Esophagus (tissue), 2 donors: ENCODE results near the gene NRXN3. TPM values are rescaled to one million over a fixed set of nuclear protein-coding genes. Genes with fewer than 3 reads are reported as not detected.

ENCODE experiments used
- H3K27ac ChIP-seq, 2 donors: one replicate each; pipeline ENCODE4 v1.5.1; 2013; ENCODE audit warnings: low read depth in 2 of 2, mild to moderate bottlenecking in 2 of 2, inconsistent platforms in 1 of 2, low read length in 1 of 2, moderate library complexity in 1 of 2
- H3K27me3 ChIP-seq, 2 donors: one replicate each; pipeline ENCODE4 v1.6.1; 2013; ENCODE audit warnings: low read length in 2 of 2, control low read depth in 1 of 2, mild to moderate bottlenecking in 1 of 2; ENCODE audit not compliant: insufficient read depth in 2 of 2, control insufficient read depth in 1 of 2
- H3K36me3 ChIP-seq, 2 donors: one replicate each; pipeline ENCODE4 v1.6.1; 2013; ENCODE audit warnings: low read length in 1 of 2; ENCODE audit not compliant: control insufficient read depth in 2 of 2, insufficient read depth in 2 of 2
- H3K4me1 ChIP-seq, 2 donors: one replicate each; pipeline ENCODE4 v1.6.1; 2013; ENCODE audit warnings: low read length in 1 of 2; ENCODE audit not compliant: control insufficient read depth in 2 of 2, insufficient read depth in 2 of 2
- H3K4me3 ChIP-seq, 2 donors: one replicate each; pipeline ENCODE4 v1.5.1; 2013; ENCODE audit warnings: low read length in 2 of 2, mild to moderate bottlenecking in 2 of 2, low read depth in 1 of 2, moderate library complexity in 1 of 2
- H3K9me3 ChIP-seq, 2 donors: one replicate each; pipeline ENCODE4 v1.6.1; 2013; ENCODE audit warnings: mild to moderate bottlenecking in 2 of 2, low read depth in 1 of 2, low read length in 1 of 2, moderate library complexity in 1 of 2; ENCODE audit not compliant: control insufficient read depth in 2 of 2, insufficient read depth in 1 of 2
- WGBS, 2 donors: extraction: QIAGEN DNeasy Blood & Tissue Kit; methylation state at CpG; one replicate each; pipeline ENCODE4 v1.1.7; 2013; 5-methylcytosine and 5-hydroxymethylcytosine counted together
- polyA plus RNA-seq, 2 donors: library from polyadenylated mRNA; stranded (reverse); fragments of 200-250 nt; gene quantifications; one replicate each; pipeline ENCODE4 v1.2.3, GENCODE V29; 2013
- donor health status: healthy with polysubstance abuse.
- donor health status: Bipolar disorder and iron deficiency.

NRXN3 gene
- polyA plus RNA-seq, 2 donors = 1.7 to 2.2 TPM

GRCh38 chr14:79334272-79334671 is 1164.1 kb downstream of the NRXN3 start:
- Histone ChIP-seq H3K36me3 (no peaks in the 10 kb centered on the region), H3K4me1 (no peaks in the 10 kb centered on the region), H3K27me3 (no peaks in the 10 kb centered on the region), H3K9me3 (no peaks in the 10 kb centered on the region), H3K4me3 (no peak overlapping the region), H3K27ac (no peak overlapping the region)
- 88 to 93% methylated on average over 2 of the region's 2 CpGs for WGBS, 2 donors

GRCh38 chr14:79337761-79338160 is 1167.6 kb downstream of the NRXN3 start:
- no peak overlapping the region for H3K27ac ChIP-seq
- H3K36me3 ChIP-seq = no peaks in the 10 kb centered on the region
- no peak overlapping the region for H3K4me3 ChIP-seq
- H3K27me3 ChIP-seq = no peaks in the 10 kb centered on the region
- H3K4me1 ChIP-seq = no peaks in the 10 kb centered on the region
- WGBS, 2 donors = 73 to 77% methylated on average over 3 of the region's 3 CpGs
- no peaks in the 10 kb centered on the region for H3K9me3 ChIP-seq

GRCh38 chr14:79342942-79343341 is 1172.8 kb downstream of the NRXN3 start:
- WGBS, 2 donors = 62 to 66% methylated on average over 5 of the region's 5 CpGs

GRCh38 chr14:79351011-79351410 is 1180.8 kb downstream of the NRXN3 start:
- no peaks in the 10 kb centered on the region for H3K27me3 ChIP-seq
- H3K4me3 ChIP-seq = no peak overlapping the region
- H3K36me3 ChIP-seq = no peaks in the 10 kb centered on the region
- no peak overlapping the region for H3K27ac ChIP-seq
- no peaks in the 10 kb centered on the region for H3K9me3 ChIP-seq
- WGBS, 2 donors = 84 to 86% methylated on average over 3 of the region's 3 CpGs
- H3K4me1 ChIP-seq = no peaks in the 10 kb centered on the region

More at GRCh38 chr14:79342942-79343341, 1172.8 kb downstream of the NRXN3 start:
- no peak overlapping the region for H3K4me3 ChIP-seq
- H3K9me3 ChIP-seq = no peaks in the 10 kb centered on the region
- H3K27ac ChIP-seq = no peak overlapping the region
- H3K36me3 ChIP-seq = no peaks in the 10 kb centered on the region
- no peaks in the 10 kb centered on the region for H3K27me3 ChIP-seq
- no peaks in the 10 kb centered on the region for H3K4me1 ChIP-seq

GRCh38 chr14:79352076-79352630 is 1182.0 kb downstream of the NRXN3 start:
- H3K27ac ChIP-seq = no peak overlapping the region
- H3K36me3 ChIP-seq = no peaks in the 10 kb centered on the region
- 32 to 38% methylated on average over 3 of the region's 3 CpGs for WGBS, 2 donors
- no peaks in the 10 kb centered on the region for H3K9me3 ChIP-seq
- no peaks in the 10 kb centered on the region for H3K27me3 ChIP-seq
- no peak overlapping the region for H3K4me3 ChIP-seq
- no peaks in the 10 kb centered on the region for H3K4me1 ChIP-seq

GRCh38 chr14:79354336-79354735 is 1184.2 kb downstream of the NRXN3 start:
- WGBS, 2 donors = 76 to 93% methylated on average over 1 of the region's 1 CpG
- no peaks in the 10 kb centered on the region for H3K4me1 ChIP-seq
- no peaks in the 10 kb centered on the region for H3K27me3 ChIP-seq
- no peaks in the 10 kb centered on the region for H3K36me3 ChIP-seq
- H3K9me3 ChIP-seq = no peaks in the 10 kb centered on the region
- no peak overlapping the region for H3K4me3 ChIP-seq
- no peak overlapping the region for H3K27ac ChIP-seq

- Histone ChIP-seq H3K9me3 (no peaks in the 10 kb centered on the region), H3K27me3 (no peaks in the 10 kb centered on the region), H3K36me3 (no peaks in the 10 kb centered on the region), H3K27ac (no peak overlapping the region), H3K4me3 (no peak overlapping the region), H3K4me1 (no peaks in the 10 kb centered on the region)
- WGBS, 2 donors = 84 to 88% methylated on average over 2 of the region's 2 CpGs
Measured at GRCh38 chr14:79356040-79356439, 1185.9 kb downstream of the NRXN3 start.

GRCh38 chr14:79357307-79357706 is 1187.1 kb downstream of the NRXN3 start:
- no peak overlapping the region for H3K4me3 ChIP-seq
- H3K9me3 ChIP-seq = no peaks in the 10 kb centered on the region
- H3K27me3 ChIP-seq = no peaks in the 10 kb centered on the region
- H3K4me1 ChIP-seq = no peaks in the 10 kb centered on the region
- H3K36me3 ChIP-seq = no peaks in the 10 kb centered on the region
- H3K27ac ChIP-seq = no peak overlapping the region
- 53 to 70% methylated on average over 2 of the region's 2 CpGs for WGBS, 2 donors

GRCh38 chr14:79363291-79363690 is 1193.1 kb downstream of the NRXN3 start:
- no peaks in the 10 kb centered on the region for H3K27me3 ChIP-seq
- H3K27ac ChIP-seq = no peak overlapping the region
- 80 to 89% methylated on average over 3 of the region's 3 CpGs for WGBS, 2 donors
- H3K9me3 ChIP-seq = no peaks in the 10 kb centered on the region
- no peaks in the 10 kb centered on the region for H3K4me1 ChIP-seq
- no peak overlapping the region for H3K4me3 ChIP-seq
- H3K36me3 ChIP-seq = no peaks in the 10 kb centered on the region
